T-helper 17 cell (primary cell): ENCODE results near the gene MGAT5. TPM values are rescaled to one million over a fixed set of nuclear protein-coding genes. Genes with fewer than 3 reads are reported as not detected.
A peak's percentile ranks its signal among the peaks of the same experiment; 100 is the strongest.

Experiments used
- ATAC-seq: fragments of 150-1000 bp; cut with Tn5 transposase; 2 replicates; pipeline ENCODE4 v1.10.0; 2021; ENCODE audit warnings: mild to moderate bottlenecking, moderate library complexity
- DNase-seq, 3 donors: peaks; one replicate each; pipeline versions ENCODE4 v3.0.0 to v3.0.0-alpha.2; 2020 to 2021
- H3K9me3 ChIP-seq: one replicate; pipeline ENCODE4 v1.7.0; 2013; ENCODE audit warnings: low read length, mild to moderate bottlenecking; ENCODE audit not compliant: control insufficient read depth, poor library complexity, severe bottlenecking
- H3K27ac Mint-ChIP-seq: one replicate; pipeline ENCODE4 v1.8.0; 2022; ENCODE audit warnings: mild to moderate bottlenecking, moderate library complexity, mixed read lengths
- H3K27me3 Mint-ChIP-seq: one replicate; pipeline ENCODE4 v1.8.0; 2022; ENCODE audit warnings: mixed read lengths
- H3K36me3 Mint-ChIP-seq: one replicate; pipeline ENCODE4 v1.8.0; 2022; ENCODE audit warnings: low read depth, mixed read lengths
- H3K4me1 Mint-ChIP-seq: one replicate; pipeline ENCODE4 v1.8.0; 2022; ENCODE audit warnings: mild to moderate bottlenecking, mixed read lengths
- H3K4me3 Mint-ChIP-seq: one replicate; pipeline ENCODE4 v1.8.0; 2022; ENCODE audit warnings: mild to moderate bottlenecking, moderate library complexity, mixed read lengths
- total RNA-seq, 4 donors: library from RNA in 2 of 4; stranded (reverse) in 2 of 4; gene quantifications; one replicate each; pipeline ENCODE4 v1.2.3 and lab custom pipeline; 2022 to 2026

The MGAT5 gene
- total RNA-seq, 2 donors from 2014 or later = 120 to 127 TPM

- H3K9me3 ChIP-seq = no peaks in the 10 kb centered on the region
- Mint-ChIP-seq H3K27ac (peak overlapping the region; percentile 98), H3K4me3 (peak overlapping the region; percentile 90), H3K4me1 (peaks cover 67% of the 10 kb centered on the region), H3K36me3 (peaks cover 4% of the 10 kb centered on the region), H3K27me3 (no peaks in the 10 kb centered on the region)
- ATAC-seq (no peak), DNase-seq (no peak)
Observed at GRCh38 chr2:134220344-134220974, 33.4 kb upstream of the MGAT5 start.

DNA sequence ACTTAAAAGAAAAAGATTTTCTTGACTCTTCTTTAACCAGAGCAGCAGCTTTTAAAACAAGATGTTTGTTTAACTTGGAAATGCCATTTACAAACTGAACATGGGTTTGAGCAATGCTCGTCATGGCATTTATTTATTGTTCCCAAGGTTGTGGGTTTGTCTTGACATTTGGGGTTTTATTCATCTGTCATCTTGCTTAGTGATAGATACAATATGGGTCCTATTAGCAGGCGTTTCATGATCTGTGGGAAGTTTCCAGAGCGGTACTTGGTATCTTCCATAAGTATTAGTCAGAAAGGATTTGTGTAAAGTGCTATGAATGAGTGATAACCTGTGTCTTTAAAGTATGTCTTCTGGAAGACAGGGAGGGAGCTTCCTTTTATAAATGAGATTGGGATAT, 29.9 kb upstream of the MGAT5 start:
- no peak for DNase-seq
- H3K4me3 Mint-ChIP-seq = no peak overlapping the region
- H3K27ac Mint-ChIP-seq = peak overlapping the region; percentile 43

GRCh38 chr2:134225173-134225572, 28.7 kb upstream of the MGAT5 start:
- no peak for ATAC-seq
- Mint-ChIP-seq H3K27me3 (no peaks in the 10 kb centered on the region), H3K4me1 (peaks cover 49% of the 10 kb centered on the region), H3K4me3 (peak overlapping the region; percentile 7), H3K36me3 (peaks cover 7% of the 10 kb centered on the region), H3K27ac (peak overlapping the region; percentile 43)
- no peaks in the 10 kb centered on the region for H3K9me3 ChIP-seq
- DNase-seq = no peak

More for the DNA sequence above, 29.9 kb upstream of the MGAT5 start:
- Mint-ChIP-seq H3K27me3 (no peaks in the 10 kb centered on the region), H3K4me1 (peaks cover 55% of the 10 kb centered on the region), H3K36me3 (peaks cover 4% of the 10 kb centered on the region)
- ATAC-seq = no peak
- no peaks in the 10 kb centered on the region for H3K9me3 ChIP-seq

GRCh38 chr2:134225841-134226240, 28.0 kb upstream of the MGAT5 start:
- ATAC-seq (no peak), DNase-seq (no peak)
- Mint-ChIP-seq H3K27me3 (no peaks in the 10 kb centered on the region), H3K27ac (peak overlapping the region; percentile 43), H3K36me3 (peaks cover 5% of the 10 kb centered on the region), H3K4me3 (no peak overlapping the region), H3K4me1 (peaks cover 47% of the 10 kb centered on the region)
- no peaks in the 10 kb centered on the region for H3K9me3 ChIP-seq

GRCh38 chr2:134226601-134227000, 27.3 kb upstream of the MGAT5 start:
- ATAC-seq = no peak
- no peaks in the 10 kb centered on the region for H3K9me3 ChIP-seq
- Mint-ChIP-seq H3K4me1 (peaks cover 43% of the 10 kb centered on the region), H3K27me3 (no peaks in the 10 kb centered on the region), H3K36me3 (peaks cover 5% of the 10 kb centered on the region), H3K4me3 (no peak overlapping the region), H3K27ac (peak overlapping the region; percentile 43)
- DNase-seq = no peak

GRCh38 chr2:134227666-134228065, 26.2 kb upstream of the MGAT5 start:
- ATAC-seq (no peak), DNase-seq (no peak)
- no peaks in the 10 kb centered on the region for H3K9me3 ChIP-seq
- peaks cover 5% of the 10 kb centered on the region for H3K36me3 Mint-ChIP-seq
- no peaks in the 10 kb centered on the region for H3K27me3 Mint-ChIP-seq
- peak overlapping the region; percentile 52 for H3K4me3 Mint-ChIP-seq
- H3K27ac Mint-ChIP-seq = peak overlapping the region; percentile 91
- peaks cover 51% of the 10 kb centered on the region for H3K4me1 Mint-ChIP-seq

DNA sequence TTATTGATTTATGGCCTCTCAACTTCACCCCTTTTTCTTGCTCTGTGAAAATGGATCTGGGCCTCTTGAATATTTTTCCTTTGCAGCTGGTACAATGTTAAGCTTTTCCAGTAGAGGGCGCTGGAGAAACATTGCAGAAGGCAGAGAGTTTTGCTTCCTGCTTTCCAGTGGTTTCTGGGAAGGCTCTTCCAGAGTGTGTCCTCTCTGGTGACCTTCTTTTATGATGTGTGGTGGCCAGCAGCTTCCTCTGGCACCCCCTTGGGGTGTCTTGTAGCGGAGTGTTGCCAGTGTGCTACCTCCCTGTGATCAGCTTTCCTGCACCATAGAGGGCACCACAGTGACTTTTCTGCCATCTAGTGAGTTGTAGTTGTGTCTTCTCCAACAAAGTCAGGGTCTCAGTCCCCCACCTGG, 25.4 kb upstream of the MGAT5 start:
- no peaks in the 10 kb centered on the region for H3K9me3 ChIP-seq
- peak overlapping the region; percentile 5 for H3K4me3 Mint-ChIP-seq
- ATAC-seq = no peak
- no peak for DNase-seq
- H3K27me3 Mint-ChIP-seq = no peaks in the 10 kb centered on the region
- peak overlapping the region; percentile 91 for H3K27ac Mint-ChIP-seq
- H3K4me1 Mint-ChIP-seq = peaks cover 59% of the 10 kb centered on the region
- peaks cover 5% of the 10 kb centered on the region for H3K36me3 Mint-ChIP-seq

- Mint-ChIP-seq H3K27me3 (no peaks in the 10 kb centered on the region), H3K4me3 (no peak overlapping the region), H3K4me1 (peaks cover 65% of the 10 kb centered on the region), H3K27ac (peak overlapping the region; percentile 91), H3K36me3 (peaks cover 5% of the 10 kb centered on the region)
- ATAC-seq (no peak), DNase-seq (no peak)
- no peaks in the 10 kb centered on the region for H3K9me3 ChIP-seq
Observed at GRCh38 chr2:134229540-134229939, 24.3 kb upstream of the MGAT5 start.

DNA sequence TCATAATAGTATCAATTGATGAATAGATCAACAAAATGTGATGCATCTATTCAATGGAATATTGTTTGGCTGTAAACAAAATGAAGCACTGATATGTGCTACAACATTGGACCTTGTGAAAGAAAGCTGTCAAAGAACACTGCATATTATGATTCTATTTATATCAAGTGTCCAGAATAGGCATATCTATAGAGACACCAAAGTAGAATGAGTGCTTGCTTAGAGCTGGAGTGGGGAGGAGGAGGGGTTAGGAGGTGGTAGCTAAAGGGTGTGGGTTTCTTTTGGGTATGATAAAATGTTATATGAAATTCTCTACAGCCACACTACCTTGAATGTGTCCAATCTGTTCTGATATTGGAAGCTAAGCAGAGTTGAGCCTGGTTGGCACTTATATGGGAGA, 23.0 kb upstream of the MGAT5 start:
- Mint-ChIP-seq H3K36me3 (peaks cover 5% of the 10 kb centered on the region), H3K4me1 (peaks cover 70% of the 10 kb centered on the region), H3K27ac (peak overlapping the region; percentile 91), H3K27me3 (no peaks in the 10 kb centered on the region), H3K4me3 (peak overlapping the region; percentile 7)
- DNase-seq (no peak), ATAC-seq (no peak)
- no peaks in the 10 kb centered on the region for H3K9me3 ChIP-seq

DNA sequence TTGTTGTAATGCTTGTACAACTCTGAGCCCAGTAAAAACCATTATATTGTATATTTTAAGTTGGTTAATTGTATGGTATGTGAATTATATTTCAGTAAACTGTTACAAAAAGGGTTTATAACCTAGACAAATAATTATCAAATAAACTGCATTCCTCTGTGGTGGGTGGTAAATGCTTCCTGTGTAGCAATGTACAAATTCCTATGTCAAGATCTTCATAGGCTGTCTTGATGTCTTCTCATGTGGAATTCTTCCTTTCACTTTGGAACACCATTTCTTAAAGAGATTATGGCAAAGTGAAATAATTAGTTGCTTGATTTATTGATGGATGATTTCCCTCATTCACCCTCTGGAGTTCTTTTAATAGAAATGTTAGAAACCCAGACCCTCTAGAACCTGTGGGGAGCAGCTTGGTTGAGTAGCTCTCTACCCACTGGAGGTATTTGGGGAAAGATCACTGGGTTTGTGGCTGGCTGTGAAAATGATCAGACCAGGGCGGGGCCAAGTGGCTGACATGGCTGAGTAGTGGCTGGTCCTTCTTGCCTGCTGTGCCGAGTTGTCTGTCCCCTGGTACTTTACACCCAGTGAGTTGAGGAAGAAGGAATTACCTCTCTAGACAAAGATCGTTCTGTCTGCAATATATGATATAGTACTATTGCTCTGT, 22.4 kb upstream of the MGAT5 start:
- H3K9me3 ChIP-seq = no peaks in the 10 kb centered on the region
- DNase-seq (no peak), ATAC-seq (no peak)
- Mint-ChIP-seq H3K4me3 (peak overlapping the region; percentile 36), H3K36me3 (peaks cover 5% of the 10 kb centered on the region), H3K27ac (peak overlapping the region; percentile 91), H3K4me1 (peaks cover 68% of the 10 kb centered on the region), H3K27me3 (no peaks in the 10 kb centered on the region)

- Mint-ChIP-seq H3K36me3 (peaks cover 5% of the 10 kb centered on the region), H3K27me3 (no peaks in the 10 kb centered on the region), H3K27ac (peak overlapping the region; percentile 91), H3K4me3 (peak overlapping the region; percentile 36), H3K4me1 (peaks cover 68% of the 10 kb centered on the region)
- no peak for ATAC-seq
- no peak for DNase-seq
- no peaks in the 10 kb centered on the region for H3K9me3 ChIP-seq
Observed at GRCh38 chr2:134231965-134232340, 21.9 kb upstream of the MGAT5 start.

- ATAC-seq (peak; percentile 68), DNase-seq (no peak)
- no peaks in the 10 kb centered on the region for H3K27me3 Mint-ChIP-seq
- H3K27ac Mint-ChIP-seq = peak overlapping the region; percentile 91
- H3K36me3 Mint-ChIP-seq = peaks cover 5% of the 10 kb centered on the region
- no peaks in the 10 kb centered on the region for H3K9me3 ChIP-seq
- H3K4me3 Mint-ChIP-seq = peak overlapping the region; percentile 79
- peaks cover 67% of the 10 kb centered on the region for H3K4me1 Mint-ChIP-seq
Observed at GRCh38 chr2:134232461-134232860, 21.4 kb upstream of the MGAT5 start.

DNA sequence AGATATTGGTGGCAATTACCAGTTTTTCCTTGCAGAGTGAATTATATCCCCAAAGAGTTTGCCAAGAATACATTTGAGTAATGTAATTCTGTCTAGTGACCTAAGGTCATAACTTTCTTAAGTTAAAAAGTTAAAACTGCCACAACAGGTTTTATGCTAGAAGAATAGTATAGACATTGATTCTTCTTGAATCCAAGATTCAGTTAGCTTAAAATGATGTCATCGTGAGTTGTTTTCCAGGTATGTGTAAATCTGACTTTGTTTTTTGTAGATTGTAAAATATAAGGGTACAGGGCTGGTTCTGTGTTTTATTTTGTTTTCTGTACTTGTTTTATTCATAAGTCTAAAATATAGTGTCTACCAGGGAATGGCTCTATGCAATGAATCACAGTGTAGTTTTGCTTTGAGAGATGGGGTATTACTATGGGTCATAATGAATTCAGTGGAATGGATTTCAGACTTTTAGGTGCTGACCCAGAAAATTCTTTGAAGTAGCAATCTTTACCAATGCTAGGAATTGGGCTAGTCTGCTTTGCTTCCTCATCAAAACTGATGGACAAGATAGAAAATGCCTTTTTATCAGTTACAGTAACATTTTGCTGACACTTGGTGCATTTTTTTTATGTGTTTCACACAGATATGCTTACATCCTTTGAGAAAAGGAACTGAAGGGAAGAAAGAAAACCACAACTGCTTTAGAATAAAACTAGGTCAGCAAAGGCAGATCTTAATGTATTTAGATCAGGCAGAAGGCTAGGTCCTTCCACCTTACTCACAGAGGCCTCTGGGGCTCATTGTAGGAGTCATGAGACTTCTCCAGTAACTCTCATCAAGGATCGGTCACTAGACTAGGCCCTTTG, 20.8 kb upstream of the MGAT5 start:
- no peaks in the 10 kb centered on the region for H3K27me3 Mint-ChIP-seq
- ATAC-seq (peak; percentile 82), DNase-seq (no peak)
- peak overlapping the region; percentile 91 for H3K27ac Mint-ChIP-seq
- H3K4me3 Mint-ChIP-seq = peak overlapping the region; percentile 79
- peaks cover 70% of the 10 kb centered on the region for H3K4me1 Mint-ChIP-seq
- peaks cover 2% of the 10 kb centered on the region for H3K36me3 Mint-ChIP-seq
- H3K9me3 ChIP-seq = no peaks in the 10 kb centered on the region
